GM15510 (cell line): ENCODE measurements around the gene VAT1L.

ENCODE experiments used
- POLR2A ChIP-seq: IDR thresholded peaks from 3 replicates; pipeline ENCODE4 v1.6.1; 2011; ENCODE audit warnings: borderline replicate concordance; ENCODE audit not compliant: insufficient read length; ENCODE audit errors: extremely low read depth

Gene VAT1L

GRCh38 chr16:77956231-77956630 lies 167.9 kb downstream of the VAT1L start:
- no peak for TF ChIP-seq POLR2A

- TF ChIP-seq POLR2A: no peak
These were observed 172.4 kb downstream of the VAT1L start for GRCh38 chr16:77960766-77961165.

- no peak for TF ChIP-seq POLR2A
These were observed 173.4 kb downstream of the VAT1L start for GRCh38 chr16:77961814-77962213.

GRCh38 chr16:77962689-77963088 lies 174.3 kb downstream of the VAT1L start:
- TF ChIP-seq POLR2A: no peak

- TF ChIP-seq POLR2A: no peak
These were observed 175.1 kb downstream of the VAT1L start for GRCh38 chr16:77963185-77964044.

- TF ChIP-seq POLR2A: no peak
These were observed 177.0 kb downstream of the VAT1L start for GRCh38 chr16:77965346-77965745.

- TF ChIP-seq POLR2A: no peak
These were observed 178.9 kb downstream of the VAT1L start for GRCh38 chr16:77967054-77967904.

- no peak for TF ChIP-seq POLR2A
These were observed 181.5 kb downstream of the VAT1L start for GRCh38 chr16:77969861-77970260.

GRCh38 chr16:77970371-77970770 lies 182.0 kb downstream of the VAT1L start:
- TF ChIP-seq POLR2A: no peak

- TF ChIP-seq POLR2A: no peak
These were observed 183.1 kb downstream of the VAT1L start for GRCh38 chr16:77971306-77972061.

- no peak for TF ChIP-seq POLR2A
These were observed 183.7 kb downstream of the VAT1L start for GRCh38 chr16:77972062-77972392.

- TF ChIP-seq POLR2A: no peak
These were observed 186.5 kb downstream of the VAT1L start for GRCh38 chr16:77974883-77975282.

GRCh38 chr16:77975942-77976341 lies 187.6 kb downstream of the VAT1L start:
- TF ChIP-seq POLR2A: no peak

- TF ChIP-seq POLR2A: no peak
These were observed 189.0 kb downstream of the VAT1L start for GRCh38 chr16:77977339-77977738.

GRCh38 chr16:77985111-77985510 lies 196.7 kb downstream of the VAT1L start:
- TF ChIP-seq POLR2A: no peak
